Measurements from ENCODE around the gene VWA8. TPM values are rescaled to one million over a fixed set of nuclear protein-coding genes. Genes with fewer than 3 reads are reported as not detected.
"Not testable (repeated sequence)": the region's sequence is repeated elsewhere in the genome, so short reads cannot be mapped to it uniquely, and the experiment has no call there.

VWA8 gene
- total RNA-seq, 2 experiments from 2014 or later = 13.5 to 14.4 TPM

DNA sequence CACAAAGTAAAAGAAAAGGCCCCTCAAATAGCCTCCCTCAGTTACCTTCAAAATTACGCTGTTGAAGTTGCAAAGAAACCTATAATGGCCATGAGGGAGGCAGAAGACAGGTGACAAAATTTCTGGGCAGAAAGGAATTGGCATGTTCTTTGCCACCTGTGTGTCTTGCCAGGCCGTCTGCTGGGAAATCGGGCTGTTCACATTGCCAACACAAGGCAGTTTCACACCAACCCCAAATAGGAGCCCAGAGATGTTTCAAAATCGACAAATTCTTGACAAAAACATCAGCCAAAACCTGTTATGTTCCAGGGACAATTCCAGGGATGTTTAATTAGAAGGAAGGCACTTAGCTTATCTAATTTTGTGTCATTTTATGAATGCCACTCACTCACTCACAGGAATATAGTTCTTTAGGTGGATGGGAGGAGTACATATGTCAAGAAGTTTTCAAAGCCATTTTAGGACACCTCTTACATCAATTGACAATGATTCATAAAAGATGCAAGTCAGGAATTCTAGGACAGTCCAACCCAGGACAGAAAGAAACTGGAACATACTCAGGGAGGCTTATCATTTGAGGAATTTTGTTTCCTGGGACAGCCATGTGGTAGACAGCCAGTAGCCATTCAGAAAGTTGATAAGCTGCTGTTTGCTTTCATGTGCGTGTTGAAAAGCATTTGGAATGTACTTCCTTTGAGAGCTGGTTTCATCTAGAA lies 339.0 kb downstream of the VWA8 start:
- H3K9me3 Mint-ChIP-seq = peaks cover 7% of the 10 kb centered on the region
- POLR2A ChIA-PET = no interaction called here

DNA sequence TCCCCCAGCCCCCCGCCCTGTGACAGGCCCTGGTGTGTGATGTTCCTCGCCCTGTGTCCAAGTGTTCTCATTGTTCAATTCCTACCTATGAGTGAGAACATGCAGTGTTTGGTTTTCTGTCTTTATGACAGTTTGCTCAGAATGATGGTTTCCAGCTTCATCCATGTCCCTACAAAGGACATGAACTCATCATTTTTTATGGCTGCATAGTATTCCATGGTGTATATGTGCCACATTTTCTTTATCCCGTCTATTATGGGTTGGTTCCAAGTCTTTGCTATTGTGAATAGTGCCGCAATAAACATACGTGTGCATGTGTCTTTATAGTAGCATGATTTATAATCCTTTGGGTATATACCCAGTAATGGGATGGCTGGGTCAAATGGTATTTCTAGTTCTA lies 343.3 kb downstream of the VWA8 start:
- not testable (repeated sequence) for H3K27ac Mint-ChIP-seq, H3K4me3 Mint-ChIP-seq

More for the DNA sequence above, 339.0 kb downstream of the VWA8 start:
- CTCF ChIA-PET = no interaction called here
- H3K27me3 Mint-ChIP-seq = no peaks in the 10 kb centered on the region
- no peak overlapping the region for H3K27ac Mint-ChIP-seq
- peaks cover 22% of the 10 kb centered on the region for H3K36me3 Mint-ChIP-seq (ENCODE audit: low read depth)
- DNase-seq = no peak
- H3K4me3 Mint-ChIP-seq = no peak overlapping the region
- H3K4me1 Mint-ChIP-seq = no peaks in the 10 kb centered on the region

DNA sequence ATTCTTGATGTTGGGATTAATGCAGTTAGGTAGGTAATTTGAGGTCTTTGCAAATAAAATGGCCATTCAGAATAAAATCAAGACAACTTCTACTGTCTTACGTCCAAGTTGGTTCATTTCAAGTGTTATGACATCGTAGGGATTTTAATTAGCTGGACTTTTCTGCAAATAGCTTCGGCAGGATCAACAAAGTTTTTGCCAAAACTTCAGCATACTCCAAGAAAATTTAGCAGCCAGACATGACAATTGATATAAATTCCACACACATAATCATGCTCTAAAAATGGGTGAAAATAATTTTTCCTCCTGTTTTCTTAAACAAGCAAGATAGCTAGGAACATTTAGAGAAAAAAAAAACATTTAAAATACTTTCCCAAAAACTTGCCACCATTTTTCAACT lies 344.8 kb downstream of the VWA8 start:
- Mint-ChIP-seq H3K4me3 (no peak overlapping the region), H3K9me3 (peaks cover 7% of the 10 kb centered on the region), H3K27ac (no peak overlapping the region), H3K36me3 (ENCODE audit: low read depth) (peaks cover 12% of the 10 kb centered on the region), H3K4me1 (no peaks in the 10 kb centered on the region), H3K27me3 (no peaks in the 10 kb centered on the region)
- DNase-seq = no peak
- ChIA-PET CTCF (no interaction called here), POLR2A (no interaction called here)

More for the DNA sequence above, 343.3 kb downstream of the VWA8 start:
- CTCF ChIA-PET, H3K4me1 Mint-ChIP-seq, H3K27me3 Mint-ChIP-seq, DNase-seq, POLR2A ChIA-PET, H3K9me3 Mint-ChIP-seq: not testable (repeated sequence)
- H3K36me3 Mint-ChIP-seq (ENCODE audit: low read depth) = peaks cover 11% of the 10 kb centered on the region

DNA sequence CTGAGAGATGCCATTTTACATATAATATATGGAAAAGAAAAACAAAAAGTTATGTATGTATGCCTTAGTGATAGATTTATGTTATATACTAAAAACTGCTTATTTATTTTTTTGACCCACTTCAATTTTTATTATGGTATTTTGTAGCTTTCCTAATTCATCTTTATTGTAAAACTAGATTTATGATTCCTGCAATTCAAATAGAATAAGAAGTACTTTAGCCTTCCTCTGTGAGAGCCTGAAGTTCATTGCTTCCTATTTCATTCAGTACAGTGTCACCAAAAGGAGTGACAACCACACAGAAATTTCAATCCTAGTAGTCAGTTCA lies 345.4 kb downstream of the VWA8 start:
- CTCF ChIA-PET = interaction anchor here (1.0 kb wide), 1 partner anchor 157 kb away, joined by 3 read pairs; no protein-coding TSS in a partner anchor
- no peak overlapping the region for H3K4me3 Mint-ChIP-seq

DNA sequence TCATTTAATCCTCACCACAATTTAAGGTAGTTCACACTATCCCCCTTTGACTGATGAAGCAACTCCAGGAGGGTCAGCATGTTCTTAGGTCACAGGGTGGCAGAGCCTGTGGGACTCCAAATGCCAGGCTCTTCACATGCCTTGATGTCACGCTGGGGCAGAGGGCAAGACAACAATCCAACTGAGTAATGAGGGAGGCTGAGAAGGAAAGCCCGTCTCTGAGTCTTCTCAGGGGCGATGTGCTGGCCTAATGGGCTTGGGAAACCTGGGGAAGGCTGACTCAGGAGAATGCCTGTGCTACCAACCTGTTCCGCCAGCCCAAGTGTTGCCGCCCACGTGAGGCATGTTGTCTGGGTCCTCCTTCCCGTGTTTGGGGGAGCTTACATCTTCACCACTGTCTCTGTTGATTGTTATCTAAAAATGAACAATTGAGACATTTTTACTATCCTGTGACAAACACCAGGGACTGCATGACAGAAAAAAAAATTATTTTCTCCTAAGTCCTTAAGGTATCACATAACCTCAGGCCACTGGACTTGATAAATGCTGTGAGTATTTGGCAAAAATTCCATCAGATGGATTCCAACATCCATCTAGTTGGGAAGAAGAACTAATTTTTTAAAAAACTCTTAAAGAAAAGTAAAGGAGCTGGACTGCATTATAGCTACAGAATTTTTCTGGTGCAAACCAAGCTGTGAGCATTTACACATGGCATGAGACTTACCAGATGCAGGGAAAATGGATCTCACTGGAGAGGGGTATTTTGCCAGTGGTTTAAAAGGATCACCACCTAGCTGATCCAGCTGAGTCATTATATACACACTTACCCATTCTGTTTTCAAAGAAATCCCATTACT lies 346.0 kb downstream of the VWA8 start:
- Mint-ChIP-seq H3K9me3 (peaks cover 7% of the 10 kb centered on the region), H3K4me3 (no peak overlapping the region), H3K36me3 (ENCODE audit: low read depth) (peaks cover 12% of the 10 kb centered on the region), H3K27ac (no peak overlapping the region), H3K4me1 (no peaks in the 10 kb centered on the region), H3K27me3 (no peaks in the 10 kb centered on the region)
- CTCF ChIA-PET = interaction anchor here (1.0 kb wide), 1 partner anchor 156 kb away, joined by 3 read pairs; no protein-coding TSS in a partner anchor
- DNase-seq = no peak
- POLR2A ChIA-PET = no interaction called here

More for the DNA sequence above, 345.4 kb downstream of the VWA8 start:
- DNase-seq = no peak
- Mint-ChIP-seq H3K4me1 (no peaks in the 10 kb centered on the region), H3K27ac (no peak overlapping the region), H3K9me3 (peaks cover 7% of the 10 kb centered on the region), H3K36me3 (ENCODE audit: low read depth) (peaks cover 16% of the 10 kb centered on the region), H3K27me3 (no peaks in the 10 kb centered on the region)
- POLR2A ChIA-PET = no interaction called here

DNA sequence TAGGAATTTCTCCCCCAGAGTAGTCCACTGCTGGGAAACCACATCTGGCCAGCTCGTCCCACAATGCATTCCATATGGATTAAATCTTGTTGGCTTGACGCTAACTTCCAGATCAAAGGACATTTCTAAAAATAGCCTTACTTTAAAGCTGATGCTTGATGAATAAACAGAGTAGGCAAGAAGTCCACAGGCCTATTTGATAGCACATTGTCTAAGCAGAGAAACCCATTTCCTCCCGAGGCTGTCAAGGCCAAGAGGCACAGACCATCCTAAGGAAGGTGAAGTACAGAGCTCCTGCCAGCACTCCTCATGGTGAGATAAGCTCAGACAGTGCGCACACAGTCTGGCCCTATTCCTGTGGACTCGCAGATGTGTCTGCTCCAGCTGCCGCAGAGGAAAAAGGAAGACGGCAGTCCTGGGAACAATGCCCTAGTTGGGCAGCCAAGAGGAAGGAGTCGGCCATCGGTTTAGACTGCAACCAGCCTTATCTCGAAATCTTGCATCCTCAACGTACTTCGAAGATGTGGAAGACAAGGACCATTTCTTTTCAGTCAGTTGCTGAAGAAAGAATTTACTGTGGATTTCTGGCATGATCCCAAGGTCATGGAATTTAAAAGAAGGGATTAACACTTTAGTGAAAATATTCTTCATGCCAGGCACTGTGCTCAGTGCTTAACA lies 346.8 kb downstream of the VWA8 start:
- no peak for DNase-seq
- peaks cover 9% of the 10 kb centered on the region for H3K36me3 Mint-ChIP-seq (ENCODE audit: low read depth)
- peaks cover 5% of the 10 kb centered on the region for H3K9me3 Mint-ChIP-seq
- H3K27me3 Mint-ChIP-seq = no peaks in the 10 kb centered on the region
- CTCF ChIA-PET = interaction anchor here (1.6 kb wide), 1 partner anchor 39 kb away, joined by 3 read pairs; no protein-coding TSS in a partner anchor
- H3K4me3 Mint-ChIP-seq = no peak overlapping the region
- peak overlapping the region; percentile 4 for H3K27ac Mint-ChIP-seq
- POLR2A ChIA-PET = no interaction called here
- no peaks in the 10 kb centered on the region for H3K4me1 Mint-ChIP-seq

DNA sequence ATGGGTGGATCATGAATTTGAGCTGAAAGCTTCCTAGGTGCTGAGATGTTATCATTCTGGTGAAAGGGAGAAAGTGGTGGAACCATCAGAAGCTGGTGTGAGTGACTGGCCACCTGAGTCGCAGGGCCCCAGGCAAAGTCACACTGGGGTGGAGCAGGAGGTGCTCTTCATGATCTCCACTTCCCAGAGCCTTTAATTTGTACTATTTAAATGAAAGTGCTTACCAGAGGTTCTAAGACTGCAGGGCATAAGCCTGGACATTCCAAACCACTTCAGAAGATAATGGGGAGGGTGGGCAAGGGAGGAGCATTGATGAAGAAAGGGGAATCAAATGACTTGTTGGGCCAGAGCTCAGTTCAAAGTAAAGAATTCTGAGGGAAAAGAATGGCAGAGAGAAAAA lies 347.4 kb downstream of the VWA8 start:
- no peak for DNase-seq
- H3K27ac Mint-ChIP-seq = no peak overlapping the region
- peaks cover 5% of the 10 kb centered on the region for H3K36me3 Mint-ChIP-seq (ENCODE audit: low read depth)
- H3K4me3 Mint-ChIP-seq = no peak overlapping the region
- ChIA-PET POLR2A (no interaction called here), CTCF (interaction anchor here (1.6 kb wide), 1 partner anchor 40 kb away, joined by 3 read pairs; no protein-coding TSS in a partner anchor)
- peaks cover 4% of the 10 kb centered on the region for H3K9me3 Mint-ChIP-seq
- H3K4me1 Mint-ChIP-seq = no peaks in the 10 kb centered on the region
- no peaks in the 10 kb centered on the region for H3K27me3 Mint-ChIP-seq

DNA sequence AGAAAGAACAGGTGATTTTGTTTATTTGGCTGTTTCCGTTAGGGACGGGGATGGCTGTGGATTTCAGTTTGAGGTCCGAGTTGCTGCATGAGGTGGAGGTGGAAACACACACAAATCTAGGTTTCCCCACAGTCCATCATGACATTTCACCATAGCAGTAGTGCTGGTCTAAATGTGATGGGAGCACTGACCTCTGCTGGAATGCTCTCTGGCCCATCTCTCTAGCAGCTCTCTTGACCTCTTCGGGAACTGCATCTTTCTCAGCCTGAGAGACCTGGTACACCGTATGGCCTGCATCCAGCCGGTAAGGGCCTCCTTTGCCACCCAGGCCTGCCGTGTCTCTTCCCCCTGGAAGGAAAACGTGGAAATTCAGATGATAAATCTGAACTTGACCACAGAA lies 349.5 kb downstream of the VWA8 start:
- Mint-ChIP-seq H3K4me3 (no peak overlapping the region), H3K27me3 (no peaks in the 10 kb centered on the region), H3K36me3 (ENCODE audit: low read depth) (peaks cover 5% of the 10 kb centered on the region), H3K9me3 (no peaks in the 10 kb centered on the region), H3K4me1 (no peaks in the 10 kb centered on the region), H3K27ac (no peak overlapping the region)
- ChIA-PET POLR2A (no interaction called here), CTCF (interaction anchor here (1.5 kb wide), 1 partner anchor 152 kb away, joined by 3 read pairs; no protein-coding TSS in a partner anchor)
- no peak for DNase-seq

DNA sequence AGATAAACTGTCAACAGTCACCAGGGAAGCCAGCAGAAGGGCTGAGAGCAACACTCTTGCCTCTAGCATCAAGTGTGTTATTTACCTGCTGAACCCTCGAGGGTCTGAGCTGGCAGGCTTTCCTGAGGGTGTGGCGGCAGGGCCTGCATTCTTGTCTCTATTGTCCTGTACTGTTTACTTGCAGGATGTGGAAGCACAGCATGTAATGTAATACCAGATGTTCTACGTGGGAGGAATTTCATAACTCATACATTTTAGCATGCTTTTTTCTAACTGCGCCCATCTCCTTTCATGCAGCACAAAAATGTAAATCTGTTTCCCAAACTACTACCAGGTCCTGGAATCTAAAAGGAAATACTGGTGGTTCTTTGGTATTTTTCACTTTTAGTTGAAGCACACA lies 350.5 kb downstream of the VWA8 start:
- peaks cover 9% of the 10 kb centered on the region for H3K36me3 Mint-ChIP-seq (ENCODE audit: low read depth)
- CTCF ChIA-PET = no interaction called here
- POLR2A ChIA-PET = no interaction called here
- no peaks in the 10 kb centered on the region for H3K4me1 Mint-ChIP-seq
- no peak for DNase-seq
- H3K27me3 Mint-ChIP-seq = no peaks in the 10 kb centered on the region
- H3K27ac Mint-ChIP-seq = no peak overlapping the region
- H3K9me3 Mint-ChIP-seq = no peaks in the 10 kb centered on the region
- no peak overlapping the region for H3K4me3 Mint-ChIP-seq

DNA sequence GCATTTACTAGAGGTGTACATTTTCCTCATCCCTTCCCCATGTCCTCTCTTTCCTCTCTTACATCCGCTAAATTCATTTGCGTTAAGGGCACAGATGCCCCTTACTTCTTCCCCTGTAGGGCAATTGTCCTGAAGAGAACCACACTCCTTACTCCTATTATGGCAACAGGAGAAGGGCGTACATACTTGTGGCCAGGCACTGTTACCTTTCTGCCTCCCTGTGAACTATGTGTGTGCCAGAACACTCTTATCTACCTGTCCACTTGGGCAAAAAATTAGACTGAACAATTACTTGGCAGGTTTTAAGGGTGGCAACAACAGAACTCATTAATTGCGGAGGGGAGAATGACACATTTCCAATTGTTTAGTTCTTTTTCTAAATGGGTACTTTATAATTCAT lies 351.1 kb downstream of the VWA8 start:
- CTCF ChIA-PET = no interaction called here
- POLR2A ChIA-PET = no interaction called here
- Mint-ChIP-seq H3K4me1 (no peaks in the 10 kb centered on the region), H3K36me3 (ENCODE audit: low read depth) (peaks cover 9% of the 10 kb centered on the region), H3K27me3 (no peaks in the 10 kb centered on the region), H3K4me3 (no peak overlapping the region), H3K9me3 (no peaks in the 10 kb centered on the region), H3K27ac (no peak overlapping the region)
- DNase-seq = no peak

DNA sequence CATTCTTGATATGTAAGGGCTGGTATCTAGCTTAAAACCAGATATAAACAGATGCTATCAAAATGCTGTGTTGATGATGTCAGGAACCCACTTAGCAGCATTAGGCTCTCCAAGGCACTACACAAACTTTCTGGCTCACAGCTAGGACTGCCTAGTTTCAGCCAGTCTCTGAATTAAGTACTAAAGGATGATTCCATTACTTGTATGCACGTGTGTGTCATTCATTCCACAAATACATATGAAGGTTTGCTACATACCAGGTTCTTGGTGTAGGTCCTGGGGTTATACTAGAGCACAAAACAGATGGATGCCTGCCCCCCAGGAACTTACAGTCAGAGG lies 352.1 kb downstream of the VWA8 start:
- H3K36me3 Mint-ChIP-seq (ENCODE audit: low read depth) = peaks cover 14% of the 10 kb centered on the region
- H3K9me3 Mint-ChIP-seq = no peaks in the 10 kb centered on the region
- DNase-seq = no peak
- H3K4me1 Mint-ChIP-seq = no peaks in the 10 kb centered on the region
- no peak overlapping the region for H3K4me3 Mint-ChIP-seq
- H3K27ac Mint-ChIP-seq = no peak overlapping the region
- ChIA-PET CTCF (interaction anchor here (0.5 kb wide), 1 partner anchor 37 kb away, joined by 3 read pairs; no protein-coding TSS in a partner anchor), POLR2A (no interaction called here)
- H3K27me3 Mint-ChIP-seq = no peaks in the 10 kb centered on the region

DNA sequence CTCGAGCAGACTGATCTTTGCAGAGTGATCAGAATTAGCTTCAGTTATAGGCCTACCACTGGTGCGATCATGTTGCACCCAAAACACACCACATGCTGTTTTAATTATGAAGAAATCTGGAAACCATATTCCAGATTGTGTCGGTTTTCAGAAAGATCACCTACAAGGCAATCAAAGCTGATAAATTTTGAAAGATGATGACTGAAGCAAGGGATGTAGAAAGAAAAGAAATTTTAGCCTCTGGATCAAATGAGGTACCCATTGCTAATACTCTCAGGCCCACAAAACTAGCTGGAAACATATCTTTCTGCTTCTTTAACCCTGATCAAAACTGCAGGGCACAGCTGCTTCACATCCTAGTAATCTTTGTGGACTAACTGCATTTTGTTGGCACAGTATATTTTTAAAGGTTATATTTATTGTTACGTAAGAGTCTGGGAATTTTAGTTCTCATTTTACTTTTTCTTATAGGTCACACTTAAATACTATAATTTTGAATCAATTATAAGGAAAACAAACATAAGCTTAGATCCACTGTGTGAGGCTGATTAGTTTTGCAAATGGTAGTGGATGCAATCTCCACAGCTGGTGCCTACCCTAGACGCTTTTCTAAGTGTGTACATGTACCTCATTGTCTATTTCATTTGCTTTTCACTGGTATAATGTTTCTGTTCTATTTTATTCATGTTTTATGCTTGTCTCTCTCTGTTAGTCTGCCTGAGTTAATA lies 352.6 kb downstream of the VWA8 start:
- H3K36me3 Mint-ChIP-seq (ENCODE audit: low read depth) = peaks cover 16% of the 10 kb centered on the region
- H3K4me1 Mint-ChIP-seq = no peaks in the 10 kb centered on the region
- ChIA-PET CTCF (no interaction called here), POLR2A (no interaction called here)
- DNase-seq = no peak
- no peaks in the 10 kb centered on the region for H3K9me3 Mint-ChIP-seq
- no peaks in the 10 kb centered on the region for H3K27me3 Mint-ChIP-seq
- no peak overlapping the region for H3K27ac Mint-ChIP-seq
- H3K4me3 Mint-ChIP-seq = no peak overlapping the region

DNA sequence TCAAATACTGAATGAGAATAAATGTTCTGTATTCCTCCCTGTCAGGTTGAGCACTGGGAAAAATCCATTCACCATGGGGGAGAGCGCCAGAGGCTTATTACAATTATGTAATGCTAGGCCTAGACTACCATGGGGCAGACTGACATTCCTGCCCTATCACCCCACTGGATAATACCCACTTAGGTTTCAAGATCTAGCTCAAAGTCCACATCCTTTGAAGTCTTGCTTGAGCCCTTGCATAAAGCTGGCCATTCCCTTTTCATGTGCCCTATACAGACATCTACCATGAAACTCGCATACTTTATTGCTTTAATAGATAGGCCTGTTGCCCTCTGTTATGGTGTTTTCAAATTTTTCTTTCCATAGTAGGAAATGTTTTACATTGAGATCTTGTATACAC lies 354.3 kb downstream of the VWA8 start:
- CTCF ChIA-PET = no interaction called here
- H3K27ac Mint-ChIP-seq = no peak overlapping the region
- no peaks in the 10 kb centered on the region for H3K9me3 Mint-ChIP-seq
- no peak for DNase-seq
- POLR2A ChIA-PET = no interaction called here
- H3K4me1 Mint-ChIP-seq = no peaks in the 10 kb centered on the region
- no peaks in the 10 kb centered on the region for H3K27me3 Mint-ChIP-seq
- peaks cover 23% of the 10 kb centered on the region for H3K36me3 Mint-ChIP-seq (ENCODE audit: low read depth)
- H3K4me3 Mint-ChIP-seq = no peak overlapping the region
